GM13977 (cell line): Measurements from ENCODE around the gene PJVK.
"Not testable (repeated sequence)": the region's sequence is repeated elsewhere in the genome, so short reads cannot be mapped to it uniquely, and the experiment has no call there.

Source experiments
- DNase-seq: peaks from one replicate; pipeline ENCODE4 v3.0.0; 2012; ENCODE audit warnings: low spot score
- in situ Hi-C: fragments of 300-500 bp; cut with MboI; formaldehyde crosslinking; loops from one replicate; pipeline ENCODE4 v1.12.0; 2022; ENCODE audit warnings: low sequenced_read_pairs, low pct_unique_long_range_greater_than_20kb, mixed read lengths, inconsistent platforms; ENCODE audit not compliant: unreplicated experiment
- TF ChIP-seq, protein P1 (sequence below): IDR thresholded peaks from 2 replicates; pipeline ENCODE4 v1.5.1; 2012; ENCODE audit warnings: mild to moderate bottlenecking, control low read depth; ENCODE audit not compliant: insufficient read depth; ENCODE audit errors: extremely low read depth, missing control alignments

The PJVK gene

DNA sequence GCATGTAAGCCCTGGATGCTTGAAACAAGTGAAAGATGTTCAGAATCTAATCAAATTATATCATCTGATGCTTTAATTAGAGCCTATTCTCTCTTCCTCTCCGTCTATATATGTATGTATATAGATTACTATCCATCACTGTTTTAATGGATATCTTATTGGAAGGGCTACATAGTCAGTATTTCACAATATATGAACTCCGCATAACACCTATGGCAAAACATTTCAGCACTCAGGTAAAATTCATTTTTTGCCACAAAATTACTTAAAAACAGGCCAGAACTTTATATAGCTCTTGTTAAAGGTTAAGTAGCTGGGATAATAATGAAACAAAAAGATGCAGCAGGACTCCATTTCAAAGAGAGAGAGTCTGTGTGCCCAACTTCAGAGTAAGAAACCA, 1.2 kb downstream of the PJVK start:
- DNase-seq: no peak
- in situ Hi-C loops: no loop called here
- TF ChIP-seq, protein P1, sequence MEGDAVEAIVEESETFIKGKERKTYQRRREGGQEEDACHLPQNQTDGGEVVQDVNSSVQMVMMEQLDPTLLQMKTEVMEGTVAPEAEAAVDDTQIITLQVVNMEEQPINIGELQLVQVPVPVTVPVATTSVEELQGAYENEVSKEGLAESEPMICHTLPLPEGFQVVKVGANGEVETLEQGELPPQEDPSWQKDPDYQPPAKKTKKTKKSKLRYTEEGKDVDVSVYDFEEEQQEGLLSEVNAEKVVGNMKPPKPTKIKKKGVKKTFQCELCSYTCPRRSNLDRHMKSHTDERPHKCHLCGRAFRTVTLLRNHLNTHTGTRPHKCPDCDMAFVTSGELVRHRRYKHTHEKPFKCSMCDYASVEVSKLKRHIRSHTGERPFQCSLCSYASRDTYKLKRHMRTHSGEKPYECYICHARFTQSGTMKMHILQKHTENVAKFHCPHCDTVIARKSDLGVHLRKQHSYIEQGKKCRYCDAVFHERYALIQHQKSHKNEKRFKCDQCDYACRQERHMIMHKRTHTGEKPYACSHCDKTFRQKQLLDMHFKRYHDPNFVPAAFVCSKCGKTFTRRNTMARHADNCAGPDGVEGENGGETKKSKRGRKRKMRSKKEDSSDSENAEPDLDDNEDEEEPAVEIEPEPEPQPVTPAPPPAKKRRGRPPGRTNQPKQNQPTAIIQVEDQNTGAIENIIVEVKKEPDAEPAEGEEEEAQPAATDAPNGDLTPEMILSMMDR: no peak

DNA sequence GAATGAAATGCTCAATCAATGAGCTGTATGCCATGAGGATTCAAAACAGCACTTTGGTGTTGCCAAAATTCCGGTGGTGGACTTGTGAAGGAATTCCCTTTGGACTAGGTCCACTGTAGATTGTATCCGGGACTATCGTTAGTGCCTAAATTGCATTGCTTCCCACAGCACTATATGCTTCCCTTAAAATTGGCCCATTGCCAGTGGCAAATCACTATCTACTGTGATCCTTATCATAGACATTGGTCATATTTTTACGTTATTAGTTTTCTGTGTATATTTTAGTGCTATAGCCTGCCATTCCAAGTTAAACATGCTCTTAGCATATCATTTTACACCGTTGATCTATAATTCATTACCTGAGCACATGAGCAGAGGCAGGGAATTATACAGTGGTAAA, 1.7 kb downstream of the PJVK start:
- in situ Hi-C loops: no loop called here
- TF ChIP-seq, protein P1: no peak
- no peak for DNase-seq

DNA sequence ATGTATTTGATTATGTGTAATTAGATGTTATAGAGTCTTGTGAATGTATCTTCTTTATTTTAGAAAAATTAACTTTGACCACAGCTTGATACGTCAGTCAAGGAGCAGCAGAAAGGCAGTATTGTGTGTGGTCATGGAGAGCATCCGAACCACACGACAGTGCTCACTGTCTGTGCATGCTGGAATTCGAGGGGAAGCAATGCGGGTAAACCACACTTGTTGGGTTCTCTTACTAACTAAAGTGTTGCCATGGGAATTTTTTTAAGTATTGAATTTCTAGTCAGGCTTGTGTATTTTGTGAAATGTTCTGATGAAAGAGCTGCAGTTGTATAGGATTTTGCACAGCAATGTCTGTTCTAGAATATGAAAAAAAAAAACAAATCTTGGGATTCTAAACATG, 4.8 kb downstream of the PJVK start:
- no peak for DNase-seq
- TF ChIP-seq, protein P1: no peak
- in situ Hi-C loops: no loop called here

DNA sequence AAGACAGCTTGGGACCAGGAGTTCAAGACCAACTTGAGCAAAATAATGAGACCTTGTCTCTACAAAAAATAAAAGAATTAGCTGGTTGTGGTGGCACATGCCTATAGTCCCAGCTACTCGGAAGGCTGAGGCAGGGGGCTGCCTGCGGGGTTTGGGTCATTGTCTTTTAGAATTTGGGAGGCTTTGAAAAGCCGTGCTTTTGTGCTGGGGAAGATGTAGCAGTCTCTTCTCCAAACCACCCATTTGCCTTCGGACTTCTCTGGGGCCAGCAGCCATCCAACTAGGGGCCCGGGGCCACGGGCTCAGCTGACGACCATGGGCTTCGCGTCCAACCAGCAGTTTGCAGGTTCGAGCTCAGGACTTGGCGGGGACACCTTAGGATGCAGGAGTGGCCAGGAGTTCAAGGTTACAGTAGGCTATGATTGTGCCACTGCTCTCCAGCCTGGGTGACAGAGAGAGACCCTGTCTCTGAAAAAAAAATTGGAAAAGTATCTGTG, 6.3 kb downstream of the PJVK start:
- TF ChIP-seq, protein P1: no peak
- no peak for DNase-seq
- in situ Hi-C loops: no loop called here

DNA sequence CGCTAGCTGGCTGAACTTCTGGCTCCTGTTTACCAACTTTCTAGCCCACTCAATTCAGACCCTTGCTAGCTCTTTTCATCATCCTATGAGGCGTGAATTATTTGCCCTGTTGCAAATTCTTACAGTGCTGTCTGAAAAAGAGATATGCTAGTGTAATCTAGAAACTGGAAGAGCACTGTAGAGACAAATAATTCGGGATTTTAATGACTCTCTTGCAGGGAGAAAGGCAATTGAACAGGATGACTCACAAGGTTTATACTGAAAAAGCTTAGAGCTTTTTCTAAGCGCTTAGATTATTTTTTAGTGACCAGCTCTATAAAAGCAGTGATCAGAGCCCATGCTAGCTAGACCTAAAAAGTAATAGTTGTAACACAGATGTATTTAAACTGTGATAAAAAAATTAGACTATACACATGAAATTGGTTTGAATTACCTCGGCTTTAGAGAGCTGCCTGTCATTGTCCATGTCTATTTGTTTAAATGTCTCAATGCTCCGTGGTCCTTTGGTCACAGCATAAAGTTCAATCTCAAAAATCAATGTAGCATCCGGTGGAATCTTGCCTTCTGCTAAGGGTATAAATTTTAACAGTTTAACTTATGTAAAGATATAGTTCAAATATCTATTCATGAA, 18.2 kb downstream of the PJVK start:
- TF ChIP-seq, protein P1: no peak
- no peak for DNase-seq
- in situ Hi-C loops: no loop called here

DNA sequence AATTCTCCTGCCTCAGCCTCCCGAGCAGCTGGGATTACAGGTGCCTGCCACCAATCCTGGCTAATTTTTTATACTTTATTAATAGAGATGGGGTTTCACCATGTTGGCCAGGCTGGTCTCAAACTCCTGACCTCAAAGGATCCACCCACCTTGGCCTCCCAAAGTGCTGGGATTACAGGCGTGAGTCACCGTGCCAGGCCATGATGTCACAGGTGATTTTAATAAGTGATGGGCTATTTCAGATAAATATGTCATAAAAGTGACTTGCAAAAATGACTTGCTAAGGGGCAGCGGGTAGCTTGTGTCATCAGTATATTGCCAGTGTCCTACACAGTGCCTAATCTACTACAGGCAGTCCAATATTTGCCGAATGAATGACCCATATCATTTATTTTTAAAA, 20.1 kb downstream of the PJVK start:
- in situ Hi-C loops, DNase-seq: not testable (repeated sequence)

DNA sequence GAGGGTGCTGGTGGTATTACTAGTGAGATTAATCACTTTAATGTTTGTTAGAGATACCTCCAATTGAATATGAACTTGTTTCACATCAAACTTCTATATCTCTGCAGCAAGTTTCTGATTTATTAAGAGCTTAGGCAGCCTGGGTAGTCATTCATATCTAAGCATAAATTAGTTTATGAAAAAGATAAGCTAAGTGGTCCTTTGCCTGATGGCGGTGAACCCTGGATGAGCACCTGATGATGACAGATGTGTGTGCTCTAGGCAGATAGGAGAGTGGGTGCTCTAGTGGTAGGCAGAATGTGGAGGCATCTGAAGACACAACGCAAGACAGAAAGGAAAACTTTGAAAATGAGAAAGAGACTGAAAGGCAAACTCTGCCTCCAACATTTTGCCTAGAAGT, 22.2 kb downstream of the PJVK start:
- TF ChIP-seq, protein P1: no peak
- DNase-seq: no peak
- in situ Hi-C loops: no loop called here
